Effector CD8-positive, alpha-beta T cell (primary cell): ENCODE results near the gene CDK5RAP2.
"Not testable (repeated sequence)": the region's sequence is repeated elsewhere in the genome, so short reads cannot be mapped to it uniquely, and the experiment has no call there.

ENCODE experiments used
- DNase-seq: peaks from one replicate; lab custom pipeline; 2025; lab: John Stamatoyannopoulos, UW

The CDK5RAP2 gene

DNA sequence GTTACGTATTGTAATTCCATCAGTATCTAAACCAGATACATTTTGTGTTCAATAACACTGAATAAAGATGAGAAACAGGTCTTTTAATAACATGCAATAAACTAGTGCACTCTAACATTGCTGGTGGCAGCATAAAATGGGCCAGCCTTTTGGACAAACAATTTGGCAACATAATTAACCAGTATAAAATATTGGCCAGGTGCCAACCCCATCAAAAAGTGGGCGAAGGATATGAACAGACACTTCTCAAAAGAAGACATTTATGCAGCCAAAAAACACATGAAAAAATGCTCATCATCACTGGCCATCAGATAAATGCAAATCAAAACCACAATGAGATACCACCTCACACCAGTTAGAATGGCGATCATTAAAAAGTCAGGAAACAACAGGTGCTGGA is 64.5 kb downstream of the CDK5RAP2 start:
- not testable (repeated sequence) for DNase-seq

DNA sequence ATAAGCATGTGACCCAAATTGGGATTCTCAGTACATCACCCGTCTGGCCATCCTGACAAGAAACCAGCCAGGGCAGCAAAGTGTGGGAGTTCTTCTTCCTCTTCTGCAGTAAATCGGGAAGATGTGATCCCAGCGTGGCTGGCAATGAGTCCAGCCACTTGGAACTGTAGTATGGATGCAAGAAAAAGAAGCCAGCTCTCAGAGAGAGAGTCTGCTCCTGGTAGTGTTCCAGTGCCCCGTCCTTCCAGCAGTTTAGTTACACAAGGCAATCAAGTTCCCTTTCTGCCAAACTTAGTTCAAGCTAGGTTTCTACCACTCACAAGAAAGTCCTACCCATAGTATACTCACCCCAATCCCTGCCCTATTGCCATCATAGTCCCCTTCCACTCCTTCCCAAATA is 65.6 kb downstream of the CDK5RAP2 start:
- no peak for DNase-seq

DNA sequence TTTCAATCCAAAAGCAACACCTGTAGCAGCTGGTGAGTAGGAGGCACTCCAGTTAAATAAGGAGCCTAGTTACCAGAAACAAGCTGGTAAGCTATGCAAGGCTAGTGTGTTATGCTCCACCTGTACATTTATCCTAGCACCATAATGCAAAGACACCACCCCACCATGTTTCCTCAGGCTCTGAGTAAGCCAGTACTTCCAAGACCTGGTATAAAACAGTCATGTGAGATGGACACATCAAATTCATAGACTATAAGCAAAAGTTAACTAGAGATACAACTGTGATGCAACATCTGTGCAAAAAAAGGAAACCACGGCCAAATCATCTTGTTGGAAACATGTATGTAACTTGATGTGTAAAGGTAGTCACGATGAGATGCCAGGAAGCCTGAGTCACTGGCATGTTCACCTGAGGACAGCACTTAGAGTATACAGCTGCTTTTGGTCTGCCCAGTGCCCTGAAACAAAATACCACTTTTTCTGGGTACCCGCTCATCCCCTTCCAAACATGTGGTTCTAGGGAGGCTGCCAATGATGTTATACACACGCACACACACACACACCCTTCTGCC is 66.1 kb downstream of the CDK5RAP2 start:
- DNase-seq: no peak

DNA sequence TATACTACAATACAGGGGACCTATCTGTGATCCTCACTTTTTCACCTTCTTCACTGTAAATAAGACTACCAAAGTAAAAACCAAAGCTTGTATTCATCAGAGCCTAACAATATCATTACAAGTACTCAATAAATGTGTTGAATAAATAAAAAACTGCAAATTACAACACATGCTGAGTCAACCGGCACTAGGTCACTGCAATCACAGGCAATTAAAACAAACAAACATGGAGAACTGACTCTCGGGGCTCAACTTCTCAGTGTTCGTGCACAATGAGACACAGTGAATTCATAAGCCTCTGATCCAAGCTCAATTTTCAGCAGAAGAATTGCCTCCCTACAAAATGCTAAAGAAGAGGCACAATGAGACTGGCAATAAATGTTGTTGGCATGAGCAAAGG is 69.2 kb downstream of the CDK5RAP2 start:
- DNase-seq: no peak

DNA sequence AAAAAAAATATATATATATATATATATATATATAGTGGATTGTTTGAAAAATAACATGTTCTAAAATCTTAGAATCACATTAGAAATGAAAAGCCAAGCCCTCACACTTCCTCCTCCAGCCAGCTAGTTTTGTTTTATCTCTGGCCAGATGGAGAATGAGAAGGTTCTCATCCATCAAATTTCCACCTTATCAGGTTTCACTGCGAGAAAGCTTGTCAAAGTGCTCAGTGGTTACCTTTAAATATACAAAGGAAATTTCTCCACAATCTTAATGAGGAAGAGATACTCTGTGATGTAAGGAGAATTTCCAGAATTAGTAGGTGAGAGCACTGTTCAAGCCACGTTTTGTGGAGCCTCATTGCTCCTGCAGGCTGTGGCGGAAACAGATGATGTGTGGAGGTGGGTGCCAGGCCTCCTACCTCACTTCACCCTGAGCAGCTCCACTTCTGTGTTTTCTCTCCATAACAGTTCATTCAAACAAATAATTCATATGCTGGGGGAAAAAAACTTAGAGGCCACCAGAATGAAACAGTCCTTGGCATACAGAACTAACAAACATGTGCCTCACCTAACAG is 71.9 kb downstream of the CDK5RAP2 start:
- no peak for DNase-seq

DNA sequence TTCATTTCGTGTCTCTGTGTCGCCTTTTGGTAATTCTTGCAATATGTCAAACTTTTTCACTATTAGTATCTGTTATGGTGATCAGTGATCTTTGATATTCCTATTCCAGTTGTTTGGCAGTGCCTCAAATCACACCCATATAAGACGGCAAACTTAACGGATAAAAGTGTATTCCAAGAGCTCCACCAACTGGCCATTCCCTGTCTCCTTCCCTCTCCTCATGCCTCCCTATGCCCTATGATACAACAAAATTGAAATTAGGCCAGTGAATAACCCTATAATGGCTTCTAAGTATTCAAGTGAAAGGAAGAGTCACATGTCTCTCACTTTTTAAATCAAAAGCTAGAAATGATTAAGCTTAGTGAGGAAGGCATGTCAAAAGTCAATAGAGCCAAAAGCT is 74.8 kb downstream of the CDK5RAP2 start:
- no peak for DNase-seq

DNA sequence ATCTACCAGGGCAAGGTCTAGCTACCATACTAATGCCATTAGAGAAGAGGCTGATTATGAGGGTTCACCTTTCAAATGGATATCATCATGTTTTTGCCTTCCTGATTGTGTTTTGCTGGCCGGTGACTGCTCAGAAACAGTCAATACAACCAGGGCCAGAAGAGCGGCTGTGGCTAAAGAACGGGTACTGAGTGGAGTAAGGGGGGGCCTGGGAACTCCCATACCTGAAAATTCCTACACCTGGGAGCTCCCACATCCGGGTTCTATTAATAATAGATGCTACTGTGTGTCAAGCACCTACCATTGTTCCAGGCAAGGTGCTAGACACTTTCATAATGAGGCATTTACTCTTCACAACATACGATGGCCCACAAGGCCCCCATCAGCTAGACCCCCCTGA is 79.2 kb downstream of the CDK5RAP2 start:
- DNase-seq: no peak

DNA sequence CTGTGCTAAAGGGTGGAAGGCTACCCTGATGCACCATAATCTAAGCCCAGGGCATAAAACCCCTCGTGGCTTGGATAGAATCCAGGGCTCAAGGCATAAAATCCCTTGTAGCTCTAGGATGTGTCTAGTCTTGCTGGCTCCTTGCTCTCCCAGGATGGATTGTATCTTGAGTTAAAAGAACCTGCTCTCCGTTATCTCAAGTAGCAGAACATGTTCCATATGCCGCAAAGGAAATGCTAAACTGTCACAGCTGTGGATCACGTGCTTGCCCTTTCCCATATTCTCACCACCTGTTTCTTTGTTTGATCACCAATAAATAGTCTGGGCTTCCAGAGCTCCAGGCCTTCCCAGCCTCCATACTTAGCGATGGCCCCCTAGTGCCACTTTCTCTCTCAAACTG is 82.1 kb downstream of the CDK5RAP2 start:
- DNase-seq: not testable (repeated sequence)

DNA sequence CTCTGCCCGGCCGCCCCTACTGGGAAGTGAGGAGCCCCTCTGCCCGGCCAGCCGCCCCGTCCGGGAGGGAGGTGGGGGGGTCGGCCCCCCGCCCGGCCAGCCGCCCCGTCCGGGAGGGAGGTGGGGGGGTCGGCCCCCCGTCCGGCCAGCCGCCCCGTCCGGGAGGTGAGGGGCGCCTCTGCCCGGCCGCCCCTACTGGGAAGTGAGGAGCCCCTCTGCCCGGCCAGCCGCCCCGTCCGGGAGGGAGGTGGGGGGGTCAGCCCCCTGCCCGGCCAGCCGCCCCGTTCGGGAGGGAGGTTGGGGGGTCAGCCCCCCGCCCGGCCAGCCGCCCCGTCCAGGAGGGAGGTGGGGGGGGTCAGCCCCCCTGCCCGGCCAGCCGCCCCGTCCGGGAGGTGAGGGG is 83.5 kb downstream of the CDK5RAP2 start:
- not testable (repeated sequence) for DNase-seq

DNA sequence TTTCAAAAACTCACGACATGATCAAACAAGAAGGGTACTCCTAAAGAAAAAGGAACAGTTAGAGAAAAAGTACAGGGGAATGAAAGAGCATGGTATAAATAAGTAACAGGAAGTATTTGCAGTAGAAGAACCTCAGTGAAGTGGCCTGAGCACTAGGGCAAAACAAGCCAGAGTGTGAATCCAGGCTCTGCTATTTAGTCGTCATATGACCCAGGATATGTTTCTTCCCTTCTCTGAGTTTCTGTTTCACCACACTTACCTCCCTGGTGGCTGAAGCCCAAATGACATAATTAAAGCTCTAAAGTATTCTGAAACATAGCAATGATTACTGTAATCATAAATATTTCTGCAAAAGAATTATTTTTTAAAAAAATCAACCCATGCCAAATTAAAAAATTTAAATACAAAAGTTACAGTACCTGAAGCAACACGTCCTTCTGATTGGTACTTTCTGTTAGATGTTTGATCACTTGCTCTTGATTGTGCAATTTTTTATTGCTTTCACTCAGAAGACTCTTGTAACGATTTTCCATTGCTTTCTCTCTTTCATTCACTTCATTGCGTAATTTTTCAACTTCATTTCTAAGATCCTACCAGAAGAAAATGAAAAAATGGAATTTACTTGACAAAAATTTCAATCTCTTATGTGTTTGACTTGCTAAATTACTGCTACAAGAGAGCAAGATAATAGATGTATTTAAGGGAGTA is 88.9 kb downstream of the CDK5RAP2 start:
- no peak for DNase-seq

DNA sequence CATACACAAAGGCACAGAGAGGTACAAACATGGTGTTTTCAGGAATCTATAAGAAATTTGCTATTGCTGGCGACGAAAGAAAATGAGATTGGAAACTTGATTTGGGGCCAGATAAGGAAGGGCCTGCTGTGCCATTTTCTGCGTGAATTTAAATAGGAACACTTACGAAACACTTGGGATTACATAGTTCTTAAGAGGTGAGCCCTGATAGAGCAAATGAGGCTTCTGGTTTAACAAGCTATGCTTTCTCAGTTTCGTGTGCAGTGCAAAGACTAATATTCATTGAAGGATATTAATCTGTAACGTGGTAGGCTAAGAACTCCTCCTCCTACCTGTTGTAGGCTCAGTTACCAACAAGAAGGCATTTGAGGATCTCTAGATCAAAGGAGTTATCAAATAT is 93.1 kb downstream of the CDK5RAP2 start:
- no peak for DNase-seq

DNA sequence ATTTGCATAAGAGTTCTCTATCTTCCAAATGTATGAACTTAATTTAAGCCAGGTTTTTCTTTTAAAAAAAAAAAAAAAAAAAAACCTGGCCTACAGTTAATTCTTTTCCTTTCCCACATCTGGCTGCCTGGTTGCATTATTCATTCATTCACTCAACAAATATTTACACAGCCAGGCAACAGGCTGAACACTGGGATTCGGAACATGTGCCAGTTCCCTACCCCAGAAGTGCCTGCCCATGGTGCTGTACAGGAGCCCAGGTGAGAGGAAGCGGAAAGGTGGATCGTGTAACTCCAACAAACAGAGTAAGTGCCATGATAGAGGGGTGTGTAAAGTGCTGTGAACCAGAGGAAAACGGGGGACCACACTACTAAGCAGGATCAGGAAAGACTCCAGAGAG is 93.6 kb downstream of the CDK5RAP2 start:
- no peak for DNase-seq

DNA sequence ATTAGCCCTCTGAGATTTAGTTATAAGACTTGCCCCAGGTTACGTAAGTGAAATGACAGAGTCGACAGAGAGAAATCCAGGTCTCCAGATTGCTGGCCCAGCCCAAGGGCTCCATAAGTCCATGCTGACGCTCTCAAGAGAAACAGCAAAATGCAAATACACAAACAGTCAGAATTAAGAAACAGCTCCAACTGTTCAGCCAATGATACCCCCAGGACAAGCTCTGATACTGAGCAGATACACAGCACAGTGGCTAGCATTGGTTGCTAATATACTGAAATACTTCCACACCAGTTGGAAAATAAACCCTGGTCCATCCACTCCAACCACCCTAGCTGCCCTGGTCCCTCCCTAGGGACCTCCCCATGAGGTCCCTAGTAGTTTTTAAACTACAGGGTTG is 94.2 kb downstream of the CDK5RAP2 start:
- DNase-seq: no peak

DNA sequence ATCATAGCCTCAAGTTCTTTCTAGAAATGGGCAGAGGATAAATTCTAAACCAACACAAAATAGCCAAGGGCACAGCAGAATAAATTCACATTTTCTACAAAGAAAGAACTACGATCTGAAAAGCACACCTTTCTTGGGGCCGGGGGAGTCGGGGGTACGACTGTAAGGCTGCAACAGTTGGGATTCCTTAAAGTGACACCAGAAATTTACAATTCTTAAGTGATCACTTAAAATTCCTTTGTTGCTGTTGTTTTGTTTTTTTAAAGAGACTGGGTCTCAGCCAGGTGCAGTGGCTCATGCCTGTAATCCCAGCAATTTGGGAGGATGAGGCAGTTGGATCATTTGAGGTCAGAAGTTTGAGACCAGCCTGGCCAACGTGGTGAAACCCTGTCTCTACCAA is 95.8 kb downstream of the CDK5RAP2 start:
- no peak for DNase-seq

DNA sequence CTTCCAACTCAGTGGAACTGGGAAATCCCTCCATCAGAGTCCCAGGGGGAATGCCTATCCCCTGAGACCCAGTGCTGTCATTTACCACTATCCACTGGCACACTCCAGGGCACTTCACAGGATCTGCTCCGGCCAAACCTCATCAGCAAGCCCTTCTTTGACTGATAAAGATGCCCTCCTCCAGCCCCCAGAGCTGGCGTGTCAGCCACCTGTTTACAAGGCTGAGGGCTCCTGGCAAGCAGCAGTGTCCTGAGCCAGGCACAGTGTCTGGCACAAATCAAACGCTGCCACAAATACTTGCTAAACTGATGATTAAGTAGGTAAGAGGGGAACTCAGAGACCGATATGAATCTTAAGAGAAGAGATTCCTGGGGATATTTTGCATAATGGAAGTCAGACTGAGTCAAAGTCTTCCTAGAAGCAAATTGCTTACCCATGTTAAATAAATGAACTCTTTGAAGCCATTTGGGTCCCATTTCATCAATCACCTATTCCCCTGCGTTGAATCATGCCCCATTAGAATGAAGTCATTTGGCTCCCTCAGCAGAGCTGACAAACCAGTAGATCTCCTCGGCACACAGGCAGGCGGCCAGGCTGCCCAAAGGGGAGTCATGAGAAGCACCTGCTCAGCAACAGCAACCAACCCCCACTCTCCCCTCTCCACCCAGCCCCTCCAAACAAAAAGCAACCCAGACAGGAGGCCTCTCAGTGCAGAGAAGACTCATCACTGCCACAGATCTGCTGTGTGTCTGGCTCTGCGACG is 97.4 kb downstream of the CDK5RAP2 start:
- no peak for DNase-seq

DNA sequence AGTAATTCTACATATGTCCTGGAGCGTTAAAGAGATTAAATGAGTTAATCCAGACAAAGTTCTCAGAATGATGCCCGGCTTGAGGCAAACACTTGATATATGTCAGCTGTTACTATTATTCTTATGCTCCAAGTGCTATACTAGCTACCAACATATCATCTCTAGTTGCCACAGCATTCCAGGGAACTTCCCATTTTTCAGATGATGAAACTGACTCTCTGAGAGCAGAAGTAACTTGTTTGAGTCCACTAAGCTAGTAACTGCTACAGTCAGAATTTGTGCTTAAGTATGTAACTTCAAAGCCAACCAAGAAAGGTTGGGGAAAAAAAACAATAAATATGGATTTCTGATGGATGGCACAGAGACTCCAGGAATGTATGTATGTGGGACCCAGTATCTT is 98.1 kb downstream of the CDK5RAP2 start:
- DNase-seq: no peak

DNA sequence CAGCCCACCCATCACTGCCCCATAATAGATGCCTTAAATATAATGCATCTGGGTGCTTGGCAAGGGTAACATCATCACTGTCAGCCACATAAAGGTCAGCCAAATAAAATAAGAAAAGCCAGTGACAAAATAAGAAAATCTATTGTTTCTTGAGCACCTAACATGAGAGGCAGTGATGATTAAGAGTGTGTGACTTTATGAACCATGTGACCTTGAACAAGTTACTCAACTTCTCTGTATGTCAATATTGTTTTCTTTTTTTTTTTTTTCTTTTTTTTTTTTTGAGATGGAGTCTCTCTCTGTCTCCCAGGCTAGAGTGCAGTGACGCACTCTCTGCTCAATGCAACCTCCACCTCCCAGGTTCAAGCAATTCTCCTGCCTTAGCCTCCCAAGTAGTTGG is 98.7 kb downstream of the CDK5RAP2 start:
- no peak for DNase-seq

DNA sequence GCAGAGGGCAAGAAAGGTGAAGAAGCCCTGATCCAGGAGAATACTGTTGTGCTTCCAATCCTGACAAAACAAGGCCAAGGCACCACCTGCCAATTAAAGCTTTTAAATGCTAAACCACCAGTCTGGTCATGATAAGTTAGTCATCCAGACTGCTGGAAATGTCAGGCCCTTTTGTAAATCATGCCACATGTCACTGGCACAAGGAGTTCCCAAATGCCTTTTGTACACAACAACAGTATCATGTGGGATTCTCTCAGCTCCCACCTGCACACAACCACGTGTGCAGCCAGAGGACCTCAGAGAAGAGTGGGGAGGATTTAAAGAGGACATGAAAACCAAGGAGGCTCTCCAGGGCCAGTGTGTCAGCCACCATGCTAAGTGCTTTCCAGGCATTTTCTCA is 99.3 kb downstream of the CDK5RAP2 start:
- DNase-seq: no peak

DNA sequence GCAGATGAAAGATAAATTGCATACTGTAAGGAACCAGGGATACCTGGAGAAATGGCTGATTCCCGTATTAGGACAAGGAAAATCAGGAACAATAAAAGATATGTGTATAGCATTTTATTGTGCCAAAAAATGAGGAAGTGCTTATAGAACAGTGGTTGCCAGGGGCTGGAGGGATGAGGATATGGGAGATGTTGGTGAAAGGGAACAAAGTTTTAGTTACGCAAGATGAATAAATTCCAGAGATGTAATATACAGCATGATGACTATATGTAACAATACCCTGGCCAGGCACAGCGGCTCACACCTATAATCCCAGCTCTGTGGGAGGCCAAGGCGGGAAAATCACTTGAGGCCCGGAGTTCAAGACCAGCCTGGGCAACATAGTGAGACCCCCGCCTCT is 101.8 kb downstream of the CDK5RAP2 start:
- no peak for DNase-seq

DNA sequence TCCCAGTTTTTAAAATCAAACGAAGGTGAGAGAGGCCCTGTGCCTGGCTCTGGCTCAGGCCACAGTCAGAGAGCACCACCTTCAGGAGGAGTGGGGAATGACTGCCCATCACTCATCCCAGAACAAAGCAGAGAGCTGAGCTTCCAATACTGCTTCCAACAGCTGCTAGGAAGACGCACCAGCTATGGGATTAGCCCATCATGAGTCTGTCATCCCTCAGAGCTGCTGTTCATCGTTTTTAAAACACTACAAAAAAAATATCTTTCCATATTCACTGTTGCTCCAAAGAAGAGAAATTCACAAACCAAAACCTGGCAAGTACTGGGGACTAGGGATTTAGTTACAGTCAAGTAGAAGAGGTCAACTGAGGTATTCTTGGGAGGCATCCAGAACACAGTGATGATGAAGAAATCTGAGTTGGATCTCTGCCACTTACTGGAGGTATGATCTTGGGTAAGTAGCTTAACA is 102.4 kb downstream of the CDK5RAP2 start:
- DNase-seq: no peak

DNA sequence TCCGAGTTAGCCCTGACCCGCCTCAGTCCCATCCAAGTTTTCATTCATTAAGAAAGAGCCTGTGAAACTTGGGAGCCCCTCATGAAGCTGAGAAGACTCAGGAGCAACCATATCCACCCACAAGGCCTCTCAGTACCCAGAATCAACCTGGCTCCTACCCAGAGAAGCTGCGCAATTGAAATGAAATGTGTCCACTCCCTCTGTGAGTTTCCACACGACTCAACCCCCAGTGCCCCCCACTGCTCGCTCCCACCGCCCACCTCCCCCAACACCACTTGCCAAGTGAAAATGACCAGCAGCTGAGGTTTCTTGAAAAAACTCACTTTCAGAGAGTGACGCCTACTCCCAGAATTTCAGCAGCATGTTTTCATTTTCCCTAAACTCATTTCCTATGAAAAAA is 104.6 kb downstream of the CDK5RAP2 start:
- no peak for DNase-seq

DNA sequence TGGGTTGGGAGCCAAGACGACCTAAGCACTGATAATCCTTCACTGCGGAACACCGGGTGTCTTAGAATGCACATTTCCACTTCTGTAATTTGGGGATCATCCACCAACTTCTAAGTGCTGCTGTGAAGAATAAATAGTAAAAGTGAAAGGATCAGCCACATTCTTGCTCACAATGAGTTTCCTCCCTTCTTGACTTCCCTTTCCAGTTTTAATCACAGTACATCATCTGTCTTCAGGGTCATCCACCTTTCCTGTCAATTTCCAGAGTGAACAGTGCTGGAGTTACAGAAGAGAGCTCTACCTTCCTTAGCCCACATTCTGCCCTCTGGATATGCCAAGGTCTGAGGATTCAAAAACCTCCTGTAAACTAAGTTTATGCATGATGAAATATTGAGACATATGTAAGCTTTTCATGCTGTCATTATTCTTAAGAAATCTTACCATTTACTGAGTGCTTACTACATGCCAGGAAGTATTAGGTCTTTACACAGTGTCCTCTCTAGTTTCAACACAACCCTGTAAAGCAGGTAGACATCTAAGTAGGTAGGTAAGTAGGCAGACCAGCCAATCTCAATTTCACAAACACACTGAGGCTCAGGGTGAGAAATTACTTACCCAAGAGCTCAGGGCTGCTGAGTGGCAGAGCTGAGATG is 105.2 kb downstream of the CDK5RAP2 start:
- no peak for DNase-seq
